Right hindlimb (tissue), 1 donor: ENCODE results near the gene LKAAEAR1.

Experiments
- DNase-seq: peaks from one replicate; pipeline ENCODE4 v3.0.0-alpha.2; 2018

The LKAAEAR1 gene

DNA sequence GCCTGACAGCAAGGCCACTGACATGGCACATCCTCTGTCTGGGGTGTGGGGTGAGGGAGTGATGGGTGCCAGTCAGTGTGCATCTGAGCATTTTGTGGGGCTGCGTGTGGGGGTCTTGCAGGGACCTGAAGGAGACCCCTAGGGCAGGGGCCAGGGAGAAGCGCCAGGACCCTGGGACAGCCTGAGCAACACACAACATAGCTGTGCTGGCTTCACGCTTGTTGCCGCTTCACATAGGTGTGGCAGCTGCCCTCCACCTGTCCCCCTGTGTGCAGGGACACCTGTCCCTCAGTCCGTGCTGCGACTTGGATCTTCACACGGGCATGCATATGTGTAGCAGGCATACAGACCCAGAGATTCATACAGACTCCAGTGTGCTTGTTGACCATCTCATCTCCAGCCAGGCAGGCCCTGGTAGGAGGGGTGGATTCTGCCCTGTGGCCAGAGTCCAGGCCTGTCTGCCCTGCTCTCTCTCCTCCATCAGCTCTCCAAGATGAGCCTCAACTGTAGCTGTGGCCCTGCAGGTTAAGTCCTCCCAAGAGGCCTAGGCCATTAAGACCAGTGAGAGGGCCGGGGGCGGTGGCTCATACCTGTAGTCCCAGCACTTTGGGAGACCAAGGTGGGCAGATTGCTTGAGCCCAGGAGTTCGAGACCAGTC lies 26.3 kb upstream of the LKAAEAR1 start:
- DNase-seq, result peak; percentile 12

DNA sequence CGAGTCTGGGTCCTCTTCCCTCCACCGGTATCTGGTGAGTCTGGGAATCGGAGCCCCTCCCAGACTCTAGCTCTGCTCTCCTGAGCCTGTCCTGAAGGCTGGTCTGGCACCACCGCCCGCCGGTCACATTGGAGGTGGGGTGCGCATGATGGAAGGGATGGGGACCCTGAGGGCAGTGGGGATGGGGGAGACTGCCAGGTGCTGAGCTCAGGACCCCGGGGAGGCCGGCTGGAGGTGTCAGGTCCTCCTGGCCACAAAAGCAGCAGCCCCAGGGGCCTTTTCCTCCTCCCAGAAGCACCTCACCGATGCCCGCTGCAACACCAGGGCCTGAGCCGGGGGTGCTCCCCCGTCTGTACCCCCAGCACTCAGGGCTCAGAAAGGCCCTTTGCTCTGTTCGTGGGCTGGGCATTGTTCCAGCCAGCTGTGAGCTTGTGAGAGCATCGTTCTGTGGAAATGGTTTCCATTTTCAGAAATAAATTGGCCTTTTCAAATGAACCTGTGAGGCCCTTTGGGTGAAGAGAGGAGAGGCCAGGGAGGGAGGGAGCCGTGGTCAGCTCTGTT lies 25.7 kb upstream of the LKAAEAR1 start:
- peak; percentile 27 for DNase-seq

DNA sequence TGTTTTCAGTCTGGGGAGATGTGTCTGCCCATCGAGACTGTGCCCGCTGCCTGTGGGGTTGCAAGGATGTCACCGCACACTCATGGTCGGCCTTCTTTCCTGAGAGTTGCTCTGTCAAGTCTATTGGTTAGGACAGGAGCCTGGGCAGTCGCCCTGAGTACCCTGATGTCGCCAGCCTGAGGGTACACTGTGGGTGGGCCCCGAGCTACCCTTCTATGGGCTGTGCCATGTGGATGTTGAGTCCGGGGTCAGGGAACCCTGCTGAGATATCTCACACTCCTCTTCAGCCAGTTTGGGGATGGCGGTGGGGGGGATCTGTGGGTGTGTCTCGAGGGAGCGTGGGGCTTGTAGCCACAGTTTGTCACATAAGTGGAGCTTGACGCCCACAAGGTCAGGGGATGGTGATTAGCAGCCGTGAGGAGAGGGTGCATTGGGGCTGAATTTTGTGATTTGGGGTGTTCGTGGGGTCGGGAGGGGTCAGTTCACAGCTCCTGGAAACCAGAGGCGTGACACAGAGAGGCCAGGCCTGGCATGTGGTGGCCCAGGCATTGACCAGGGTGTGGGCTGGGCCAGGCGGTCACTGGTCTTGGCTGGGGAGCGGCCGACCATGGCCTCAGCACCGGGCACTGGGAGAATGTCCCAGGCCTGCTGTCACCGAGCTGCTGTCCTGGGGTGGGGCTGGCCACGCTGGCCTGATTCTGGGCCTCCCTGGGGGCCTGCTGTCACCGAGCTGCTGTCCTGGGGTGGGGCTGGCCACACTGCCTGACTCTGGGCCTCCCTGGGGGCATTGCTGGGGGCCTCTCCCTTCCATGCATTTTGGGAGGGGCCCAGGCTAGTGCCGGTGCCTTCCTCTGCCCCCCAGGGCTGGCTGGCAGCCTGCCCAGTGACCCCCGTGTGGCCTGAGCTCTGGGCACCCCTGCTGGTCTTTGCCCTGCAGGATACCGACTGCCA lies 24.8 kb upstream of the LKAAEAR1 start:
- DNase-seq, result peak; percentile 33

DNA sequence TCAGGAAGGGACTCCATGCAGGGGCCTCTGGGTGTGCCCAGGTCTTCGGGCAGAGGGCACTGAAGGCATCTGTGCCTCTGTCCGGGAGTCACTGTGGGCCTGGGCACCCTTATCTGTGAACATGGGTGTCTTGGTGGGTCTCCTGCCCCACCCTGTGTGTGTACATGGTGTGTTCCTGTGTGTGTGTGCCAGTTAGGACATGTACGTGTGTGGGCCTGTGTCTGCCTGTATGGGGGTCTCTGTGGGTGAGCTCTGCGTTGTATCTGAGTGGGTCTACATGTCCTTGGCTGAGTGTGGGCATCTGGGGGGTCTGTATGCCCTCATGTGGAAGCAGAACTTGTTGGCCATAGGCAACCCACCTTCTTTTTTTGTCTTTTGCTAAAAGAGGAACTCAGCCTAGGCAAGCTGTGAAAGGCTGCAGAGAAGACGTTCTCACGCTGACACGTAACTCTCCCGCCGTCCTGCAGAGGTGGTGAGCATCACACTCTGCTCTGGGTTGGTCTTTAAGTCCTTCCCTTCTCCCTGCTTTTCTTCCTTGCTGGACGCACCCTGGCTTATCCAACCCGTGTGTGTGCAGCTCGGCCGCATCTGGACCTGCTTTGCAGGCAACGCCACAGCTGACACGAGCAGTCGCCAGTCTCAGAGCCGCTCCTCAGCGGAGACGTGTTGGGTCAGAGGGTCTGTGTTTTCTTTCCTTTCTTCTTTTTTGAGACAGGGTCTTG lies 23.7 kb upstream of the LKAAEAR1 start:
- DNase-seq, result peak; percentile 30

DNA sequence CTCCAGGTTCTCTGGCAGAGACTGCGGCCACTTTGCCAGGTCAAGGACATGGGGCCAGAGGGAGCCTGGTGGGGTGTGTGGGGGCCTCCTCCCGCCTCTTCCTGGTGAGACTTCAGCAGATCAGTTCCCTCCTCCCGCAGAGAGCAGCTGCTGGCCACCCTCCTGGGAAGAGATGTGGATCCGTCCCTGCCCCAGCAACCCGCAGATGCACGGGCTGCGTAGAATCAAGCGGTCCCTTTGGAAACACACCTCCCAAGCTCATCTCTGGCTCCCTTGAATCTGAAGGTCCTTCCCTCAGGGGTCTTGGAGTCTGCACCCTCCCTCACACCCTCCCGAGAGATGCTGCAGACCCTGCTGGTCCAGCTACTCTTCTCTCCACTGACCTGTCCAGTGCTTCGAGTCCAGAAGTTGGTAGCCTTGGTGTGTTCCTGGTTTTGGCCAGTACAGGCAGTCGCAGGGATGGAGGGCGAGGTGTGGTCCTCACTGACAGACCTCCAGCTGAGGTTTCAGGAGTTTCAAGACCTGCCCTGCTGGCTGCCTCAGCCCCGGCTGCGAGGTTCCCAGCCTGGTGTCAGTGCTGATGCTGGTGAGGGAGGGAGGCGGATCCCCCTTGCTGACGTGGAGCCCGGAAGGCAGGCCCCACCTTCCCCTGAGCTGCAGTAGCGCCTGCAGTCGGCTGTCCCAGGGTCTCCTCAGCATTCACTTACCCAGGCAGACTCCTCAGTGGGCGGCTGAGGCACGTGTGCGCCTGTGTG lies 23.0 kb upstream of the LKAAEAR1 start, which contains the start of gene NPBWR2:
Gene NPBWR2, minus strand, starts transcription at position 585 of the 755 bp plus-strand sequence. CDS start 734 bp downstream, outside the sequence.
- peak; percentile 33 for DNase-seq

DNA sequence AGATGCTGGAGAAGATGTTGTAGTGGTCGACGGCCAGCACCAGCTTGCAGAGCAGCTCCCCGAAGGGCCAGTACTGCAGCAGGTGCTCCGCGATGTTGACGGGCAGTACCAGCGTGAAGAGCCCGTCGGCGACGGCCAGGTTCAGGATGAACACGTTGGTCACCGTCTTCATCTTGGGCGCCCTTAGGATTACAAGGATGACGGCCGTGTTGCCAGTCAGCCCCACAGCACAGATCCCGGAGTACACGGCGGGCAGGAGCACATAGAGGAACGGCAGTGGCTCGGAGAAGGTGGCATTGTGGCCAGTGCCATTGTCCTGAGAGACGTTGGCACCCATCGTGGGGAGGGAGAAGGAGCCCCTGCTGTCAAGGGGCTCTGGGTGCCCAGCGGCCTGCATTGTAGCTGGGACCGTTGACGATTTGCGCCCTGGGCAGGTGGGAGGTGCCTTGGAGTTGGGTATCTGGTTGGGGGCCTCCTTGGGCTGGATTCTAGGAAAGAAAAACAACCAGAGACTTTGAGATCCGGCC lies 22.3 kb upstream of the LKAAEAR1 start:
- peak; percentile 7 for DNase-seq

DNA sequence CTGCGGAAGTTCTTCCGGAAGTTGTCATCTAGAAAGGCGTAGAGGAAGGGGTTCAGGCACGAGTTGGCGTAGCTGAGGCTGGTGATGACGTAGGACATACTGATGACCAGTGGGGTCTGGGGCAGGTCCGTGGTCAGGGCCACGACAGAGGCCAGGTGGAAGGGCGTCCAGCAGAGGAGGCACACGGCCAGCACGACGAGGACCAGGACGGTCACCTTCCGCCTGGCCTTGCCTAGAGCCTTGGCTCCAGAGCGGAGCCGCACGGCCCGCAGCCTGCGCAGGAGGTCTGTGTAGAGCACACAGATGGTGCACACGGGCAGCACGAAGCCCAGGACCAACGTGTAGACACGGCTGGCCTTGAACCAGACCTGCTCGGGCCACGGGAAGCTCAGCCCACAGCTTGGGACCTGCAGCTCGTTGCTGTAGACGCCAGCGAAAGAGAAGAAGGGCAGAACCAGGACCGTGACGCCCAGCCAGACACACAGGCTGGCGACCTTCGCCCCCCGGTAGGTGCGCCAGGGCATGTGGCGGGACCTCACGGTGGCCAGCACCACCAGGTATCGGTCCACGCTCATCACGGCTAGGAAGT lies 21.7 kb upstream of the LKAAEAR1 start:
- peak; percentile 12 for DNase-seq

DNA sequence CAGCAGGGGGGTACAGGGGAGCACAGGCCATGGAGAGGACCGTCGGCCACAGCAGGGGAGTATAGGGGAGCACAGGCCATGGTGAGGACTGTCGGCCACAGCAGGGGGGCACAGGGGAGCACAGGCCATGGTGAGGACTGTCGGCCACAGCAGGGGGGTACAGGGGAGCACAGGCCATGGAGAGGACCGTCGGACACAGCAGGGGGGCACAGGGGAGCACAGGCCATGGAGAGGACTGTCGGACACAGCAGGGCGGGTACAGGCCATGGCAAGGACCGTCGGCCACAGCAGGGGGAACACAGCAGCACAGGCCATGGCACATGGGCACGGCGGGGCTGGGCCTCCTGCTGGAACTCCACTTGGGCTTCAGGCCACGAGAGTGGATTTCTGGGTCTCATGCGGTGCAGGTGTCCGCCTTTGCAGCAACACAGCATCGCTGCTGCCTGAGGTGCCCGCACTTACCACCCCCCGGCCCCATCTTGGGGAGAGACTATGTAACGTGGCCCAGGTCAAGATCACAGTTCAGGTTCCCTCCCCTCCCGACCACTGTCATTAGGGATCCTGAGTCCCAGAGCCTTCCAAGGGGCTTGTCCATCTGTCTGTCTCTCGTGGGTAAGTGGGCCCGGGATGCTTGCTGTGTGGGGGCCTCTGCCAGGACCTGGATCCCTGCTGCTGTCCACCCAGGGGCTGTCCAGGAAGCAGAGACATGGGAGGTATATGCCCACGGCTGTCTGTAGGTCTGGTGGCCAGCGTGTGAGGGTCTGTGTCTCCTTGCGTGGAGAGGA lies 20.7 kb upstream of the LKAAEAR1 start:
- peak; percentile 13 for DNase-seq

DNA sequence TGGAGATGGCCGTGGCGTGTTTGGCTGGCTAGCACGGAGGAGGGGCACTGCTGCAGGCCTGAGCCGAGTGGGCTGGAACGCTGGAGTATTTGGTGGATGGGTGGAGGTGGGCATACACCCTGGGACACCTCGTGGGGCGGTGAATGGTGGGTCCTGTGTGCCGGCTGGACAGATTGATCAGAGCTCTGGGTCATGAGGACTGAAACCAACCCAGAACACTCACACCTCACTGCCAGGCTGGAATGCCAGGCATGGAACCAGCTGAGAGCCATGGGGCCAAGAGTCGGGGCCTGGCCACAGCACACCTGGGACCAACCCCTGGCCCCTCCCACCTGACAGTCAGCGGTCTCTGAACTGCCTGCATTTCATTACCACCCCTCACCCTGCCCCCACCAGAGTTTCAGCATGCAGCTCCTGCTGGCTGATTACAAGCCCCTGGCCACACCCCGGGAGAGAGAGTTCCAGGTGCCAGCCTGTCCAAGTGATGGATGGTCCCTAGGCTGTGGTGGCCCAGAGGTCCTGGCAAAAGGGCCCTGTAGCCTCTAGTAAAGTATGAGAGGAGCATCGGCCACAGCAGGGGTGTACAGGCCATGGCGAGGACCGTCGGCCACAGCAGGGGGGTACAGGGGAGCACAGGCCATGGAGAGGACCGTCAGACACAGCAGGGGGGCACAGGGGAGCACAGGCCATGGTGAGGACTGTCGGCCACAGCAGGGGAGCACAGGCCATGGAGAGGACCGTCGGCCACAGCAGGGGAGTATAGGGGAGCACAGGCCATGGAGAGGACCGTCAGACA lies 19.9 kb upstream of the LKAAEAR1 start:
- DNase-seq, result peak; percentile 13

DNA sequence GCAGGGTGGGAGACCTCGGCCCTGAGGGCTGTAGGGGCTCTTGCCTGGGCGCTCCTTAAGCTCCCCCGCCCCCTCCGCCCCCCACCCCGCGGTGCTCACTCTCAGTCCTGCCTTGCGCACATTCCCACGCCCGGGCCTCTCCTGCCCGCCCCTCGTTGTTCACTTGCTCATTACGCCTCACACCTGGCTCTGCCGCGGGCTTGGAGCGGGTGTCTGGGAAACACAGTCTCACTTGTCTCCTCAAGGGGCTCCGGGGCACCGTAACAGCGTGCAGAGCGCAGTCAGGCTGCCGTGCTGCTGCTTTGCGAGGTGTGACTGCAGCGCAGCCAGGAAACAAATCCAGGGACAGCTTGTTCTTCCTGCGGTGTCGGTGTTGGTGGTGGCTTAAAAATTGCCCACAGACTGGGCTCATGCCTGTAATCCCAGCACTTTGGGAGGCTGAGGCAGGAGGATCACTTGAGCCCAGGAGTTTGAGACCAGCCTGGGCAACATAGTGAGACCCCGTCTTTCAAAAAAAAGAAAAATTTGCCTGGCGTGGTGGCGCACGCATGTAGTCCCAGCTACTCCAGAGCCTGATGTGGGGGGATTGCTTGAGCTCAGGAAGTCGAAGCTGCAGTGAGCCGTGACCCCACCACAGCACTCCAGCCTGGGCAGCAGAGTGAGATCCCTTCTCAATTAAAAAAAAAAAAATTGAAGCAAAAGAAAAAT lies 18.6 kb upstream of the LKAAEAR1 start:
- DNase-seq, result no peak

DNA sequence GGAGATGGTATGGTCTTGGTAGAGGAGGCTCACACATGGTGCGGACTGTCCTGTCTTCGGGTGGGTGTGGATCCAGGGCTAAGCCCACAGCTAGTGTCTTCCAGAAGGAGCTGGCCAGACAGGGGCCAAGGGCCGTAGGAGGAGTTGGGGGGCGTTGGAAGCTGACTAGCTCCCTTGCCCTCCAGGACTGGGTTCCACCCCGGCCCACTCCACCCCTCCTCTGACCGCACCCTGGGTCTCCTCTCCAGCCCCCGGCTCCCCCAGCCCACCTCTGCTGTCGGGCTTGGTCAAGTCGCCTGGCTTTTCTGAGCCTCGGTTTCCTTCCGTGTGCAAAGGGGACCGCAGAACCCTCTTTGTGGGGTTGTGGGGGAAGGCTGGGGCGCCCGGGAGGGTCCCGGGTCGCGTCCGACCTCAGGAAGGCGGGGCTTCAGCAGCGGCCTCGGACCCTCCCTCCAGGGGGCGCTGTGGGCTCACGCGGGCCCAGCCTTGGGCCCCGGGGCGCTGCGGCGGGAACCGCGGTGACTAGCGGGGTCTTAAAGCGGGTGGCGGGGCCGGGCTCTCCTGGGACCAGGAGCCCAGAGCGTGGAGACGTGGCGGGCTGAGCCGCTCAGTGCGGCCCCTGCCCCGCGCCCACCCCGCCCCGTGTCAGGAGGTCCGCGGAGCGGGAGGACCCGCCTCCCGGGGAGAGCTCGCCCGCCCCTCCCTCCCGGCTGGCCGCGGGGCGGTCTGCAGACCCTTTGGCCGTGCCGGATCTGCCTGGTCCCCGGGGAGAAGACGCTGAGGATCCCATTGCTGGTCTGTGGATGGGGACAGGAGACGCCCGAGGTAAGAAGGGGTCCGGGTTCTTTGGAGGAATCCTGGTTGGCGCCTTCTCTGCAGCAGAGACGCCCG lies 17.8 kb upstream of the LKAAEAR1 start:
- no peak for DNase-seq

DNA sequence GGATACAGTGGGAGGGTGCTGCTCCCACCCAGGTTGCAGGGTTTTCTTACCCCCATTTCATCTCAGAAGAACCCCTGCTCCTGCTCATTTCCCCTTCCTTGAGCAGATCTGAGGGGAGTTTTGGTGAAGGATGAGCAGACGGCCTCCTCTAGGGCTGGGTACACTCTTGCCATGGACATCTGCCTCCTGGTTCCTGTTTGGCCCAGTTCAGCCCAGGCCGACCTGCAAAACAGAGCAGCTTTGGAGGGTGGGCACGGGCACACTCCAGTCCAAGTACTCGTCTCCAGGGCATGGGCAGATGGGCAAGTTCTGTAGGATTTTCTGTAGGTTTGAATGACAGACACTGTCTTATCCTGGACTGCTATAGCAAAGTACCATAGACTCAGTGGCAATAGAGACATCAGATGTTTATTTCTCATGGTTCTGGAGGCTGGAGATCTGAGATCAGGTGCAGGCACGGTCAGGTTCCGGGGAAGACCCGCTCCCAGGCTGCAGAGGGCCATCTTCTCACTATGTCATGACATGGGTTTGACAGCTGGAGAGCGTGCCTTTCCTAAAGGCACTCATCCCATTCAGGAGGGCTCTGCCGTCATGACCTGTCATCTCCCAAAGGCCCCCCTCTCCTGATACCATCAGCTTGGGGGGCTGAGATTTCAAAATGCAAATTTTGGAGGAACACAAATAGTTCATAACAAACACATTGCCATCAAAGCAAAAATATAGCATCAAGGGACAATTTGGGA lies 16.9 kb upstream of the LKAAEAR1 start:
- no peak for DNase-seq

DNA sequence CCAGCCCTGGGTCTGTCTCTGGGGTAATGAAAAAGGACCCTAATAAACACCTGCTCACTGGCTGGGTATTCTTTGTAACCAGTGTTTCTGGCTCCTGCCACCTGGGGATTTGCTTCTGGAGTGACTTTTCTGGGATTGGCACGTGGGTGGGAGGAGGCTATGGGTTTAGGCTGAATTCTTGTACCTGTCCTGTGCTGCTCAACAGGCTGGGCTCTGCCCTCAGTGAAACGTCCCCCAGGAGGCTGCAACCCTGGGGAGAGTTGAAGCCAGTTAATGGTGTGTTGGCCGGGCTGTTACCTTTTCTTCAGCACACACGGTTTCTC lies 16.3 kb upstream of the LKAAEAR1 start:
- DNase-seq, result no peak

DNA sequence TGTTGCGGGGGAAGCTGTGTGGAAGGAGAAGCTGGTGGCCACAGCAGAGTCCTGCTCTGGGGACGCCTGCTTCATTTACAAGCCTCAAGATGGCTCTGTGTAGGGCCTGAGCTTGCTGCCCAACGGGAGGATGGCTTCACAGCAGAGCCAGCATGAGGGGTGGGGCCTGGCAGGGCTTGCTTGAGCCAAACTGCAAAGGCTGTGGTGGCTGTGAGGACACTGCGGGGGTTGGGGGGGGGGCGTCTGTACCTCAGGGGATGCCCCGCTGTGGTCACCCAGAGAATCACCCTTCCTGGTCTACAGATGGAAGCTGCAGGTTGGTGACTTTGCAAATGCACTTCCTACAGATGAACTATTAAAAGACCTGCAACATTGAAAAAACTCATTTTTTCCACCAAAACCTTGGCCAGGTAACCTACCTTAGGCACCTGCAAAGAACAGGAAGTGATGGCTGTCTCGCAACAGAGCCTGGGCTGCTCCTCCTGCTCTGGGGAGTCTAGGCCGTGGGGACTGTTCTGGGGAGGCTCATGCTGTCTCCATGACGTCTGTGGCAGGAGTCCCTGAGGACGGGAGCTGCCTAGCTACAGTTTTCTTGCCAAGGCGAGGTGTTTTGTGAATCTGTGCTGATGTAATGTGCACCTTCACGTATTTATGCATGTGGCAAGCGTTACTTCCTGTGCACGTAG lies 15.8 kb upstream of the LKAAEAR1 start:
- DNase-seq, result no peak

DNA sequence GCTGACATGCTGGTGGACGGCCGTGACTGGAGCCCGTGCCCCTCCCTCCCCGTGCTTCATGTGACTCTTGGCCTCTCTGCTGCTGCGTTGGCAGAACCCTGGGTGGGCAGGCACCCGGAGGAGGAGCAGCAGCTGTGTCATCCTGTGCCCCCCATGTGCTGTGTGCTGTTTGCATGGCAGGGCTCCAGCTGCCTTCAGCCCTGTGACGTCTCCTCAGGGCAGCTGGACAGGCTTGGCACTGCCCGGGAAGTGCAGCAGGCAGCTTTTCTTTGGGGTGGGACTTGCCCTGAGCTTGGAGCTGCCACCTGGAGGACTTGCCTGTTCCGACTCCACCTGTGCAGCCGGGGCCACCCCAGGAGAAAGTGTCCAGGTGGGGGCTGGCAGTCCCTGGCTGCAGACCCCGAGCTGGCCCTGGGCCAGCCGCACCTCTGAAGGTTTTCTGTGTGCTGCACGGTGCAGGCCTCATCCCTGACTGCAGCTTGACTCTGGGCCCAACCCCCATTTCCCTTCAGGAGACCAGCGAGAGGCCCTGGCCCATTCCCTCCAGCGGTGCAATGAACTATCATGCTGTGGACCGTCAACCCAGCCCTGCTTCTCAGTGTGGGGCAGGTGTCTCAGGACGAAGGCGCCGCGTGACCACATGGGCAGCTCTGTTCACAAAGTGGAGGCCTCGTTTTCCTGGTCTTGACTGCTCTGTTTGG lies 15.0 kb upstream of the LKAAEAR1 start:
- peak; percentile 81 for DNase-seq

DNA sequence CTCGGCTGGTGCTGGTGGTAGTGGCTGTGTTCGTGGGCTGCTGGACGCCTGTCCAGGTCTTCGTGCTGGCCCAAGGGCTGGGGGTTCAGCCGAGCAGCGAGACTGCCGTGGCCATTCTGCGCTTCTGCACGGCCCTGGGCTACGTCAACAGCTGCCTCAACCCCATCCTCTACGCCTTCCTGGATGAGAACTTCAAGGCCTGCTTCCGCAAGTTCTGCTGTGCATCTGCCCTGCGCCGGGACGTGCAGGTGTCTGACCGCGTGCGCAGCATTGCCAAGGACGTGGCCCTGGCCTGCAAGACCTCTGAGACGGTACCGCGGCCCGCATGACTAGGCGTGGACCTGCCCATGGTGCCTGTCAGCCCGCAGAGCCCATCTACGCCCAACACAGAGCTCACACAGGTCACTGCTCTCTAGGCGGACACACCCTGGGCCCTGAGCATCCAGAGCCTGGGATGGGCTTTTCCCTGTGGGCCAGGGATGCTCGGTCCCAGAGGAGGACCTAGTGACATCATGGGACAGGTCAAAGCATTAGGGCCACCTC lies 14.3 kb upstream of the LKAAEAR1 start:
- no peak for DNase-seq
